ENCODE results near the gene SPATA2. TPM values are rescaled to one million over a fixed set of nuclear protein-coding genes. Genes with fewer than 3 reads are reported as not detected.

SPATA2 gene
- total and polyA plus RNA-seq, 2 of the 13 experiments (the other 11 are each of a cell fraction or from before 2014, with no cell fraction given) = 3.2 to 8.7 TPM

GRCh38 chr20:49916146-49917002 is 1.0 kb upstream of the SPATA2 start (continued):
- TF ChIP-seq EP300 (IDR thresholded peaks at IDR 0.05; ENCODE audit: low read depth in 2 of 2, low read length in 2 of 2) = peak; percentile 93 to 97; a peak in 3 of 4 replicates
- peak; percentile 96 for TF ChIP-seq EP300 (CRISPR knock-in tag; IDR thresholded peaks at IDR 0.05; ENCODE audit: borderline replicate concordance)
- TF ChIP-seq ZNF619 (CRISPR knock-in tag; IDR thresholded peaks at IDR 0.05) = peak; percentile 77; the same call in 1 of the 2 replicates
- TF ChIP-seq, protein P1, sequence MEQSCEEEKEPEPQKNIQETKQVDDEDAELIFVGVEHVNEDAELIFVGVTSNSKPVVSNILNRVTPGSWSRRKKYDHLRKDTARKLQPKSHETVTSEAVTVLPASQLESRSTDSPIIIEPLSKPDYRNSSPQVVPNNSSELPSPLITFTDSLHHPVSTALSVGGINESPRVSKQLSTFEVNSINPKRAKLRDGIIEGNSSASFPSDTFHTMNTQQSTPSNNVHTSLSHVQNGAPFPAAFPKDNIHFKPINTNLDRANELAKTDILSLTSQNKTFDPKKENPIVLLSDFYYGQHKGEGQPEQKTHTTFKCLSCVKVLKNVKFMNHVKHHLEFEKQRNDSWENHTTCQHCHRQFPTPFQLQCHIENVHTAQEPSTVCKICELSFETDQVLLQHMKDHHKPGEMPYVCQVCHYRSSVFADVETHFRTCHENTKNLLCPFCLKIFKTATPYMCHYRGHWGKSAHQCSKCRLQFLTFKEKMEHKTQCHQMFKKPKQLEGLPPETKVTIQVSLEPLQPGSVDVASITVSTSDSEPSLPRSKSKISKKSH (CRISPR knock-in tag; IDR thresholded peaks at IDR 0.05; ENCODE audit: borderline replicate concordance) = no peak
- no peak for TF ChIP-seq SMARCE1 (IDR thresholded peaks at IDR 0.05; ENCODE audit: borderline replicate concordance)
- no peak for TF ChIP-seq MLLT10 (CRISPR knock-in tag; IDR thresholded peaks at IDR 0.05)
- peak; percentile 54; the same call in 1 of the 2 replicates for TF ChIP-seq ZNF547 (CRISPR knock-in tag; IDR thresholded peaks at IDR 0.05)
- 0 out of 2 replicates have a peak, but pooled peaks have one; percentile 15 for TF ChIP-seq KAT2B (IDR thresholded peaks at IDR 0.05; ENCODE audit: borderline replicate concordance, low read depth, low read length)
- TF ChIP-seq, protein P2, sequence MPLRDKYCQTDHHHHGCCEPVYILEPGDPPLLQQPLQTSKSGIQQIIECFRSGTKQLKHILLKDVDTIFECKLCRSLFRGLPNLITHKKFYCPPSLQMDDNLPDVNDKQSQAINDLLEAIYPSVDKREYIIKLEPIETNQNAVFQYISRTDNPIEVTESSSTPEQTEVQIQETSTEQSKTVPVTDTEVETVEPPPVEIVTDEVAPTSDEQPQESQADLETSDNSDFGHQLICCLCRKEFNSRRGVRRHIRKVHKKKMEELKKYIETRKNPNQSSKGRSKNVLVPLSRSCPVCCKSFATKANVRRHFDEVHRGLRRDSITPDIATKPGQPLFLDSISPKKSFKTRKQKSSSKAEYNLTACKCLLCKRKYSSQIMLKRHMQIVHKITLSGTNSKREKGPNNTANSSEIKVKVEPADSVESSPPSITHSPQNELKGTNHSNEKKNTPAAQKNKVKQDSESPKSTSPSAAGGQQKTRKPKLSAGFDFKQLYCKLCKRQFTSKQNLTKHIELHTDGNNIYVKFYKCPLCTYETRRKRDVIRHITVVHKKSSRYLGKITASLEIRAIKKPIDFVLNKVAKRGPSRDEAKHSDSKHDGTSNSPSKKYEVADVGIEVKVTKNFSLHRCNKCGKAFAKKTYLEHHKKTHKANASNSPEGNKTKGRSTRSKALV (CRISPR knock-in tag; IDR thresholded peaks at IDR 0.05) = peak; percentile 73; the same call in 1 of the 2 replicates
- TF ChIP-seq, protein P3, sequence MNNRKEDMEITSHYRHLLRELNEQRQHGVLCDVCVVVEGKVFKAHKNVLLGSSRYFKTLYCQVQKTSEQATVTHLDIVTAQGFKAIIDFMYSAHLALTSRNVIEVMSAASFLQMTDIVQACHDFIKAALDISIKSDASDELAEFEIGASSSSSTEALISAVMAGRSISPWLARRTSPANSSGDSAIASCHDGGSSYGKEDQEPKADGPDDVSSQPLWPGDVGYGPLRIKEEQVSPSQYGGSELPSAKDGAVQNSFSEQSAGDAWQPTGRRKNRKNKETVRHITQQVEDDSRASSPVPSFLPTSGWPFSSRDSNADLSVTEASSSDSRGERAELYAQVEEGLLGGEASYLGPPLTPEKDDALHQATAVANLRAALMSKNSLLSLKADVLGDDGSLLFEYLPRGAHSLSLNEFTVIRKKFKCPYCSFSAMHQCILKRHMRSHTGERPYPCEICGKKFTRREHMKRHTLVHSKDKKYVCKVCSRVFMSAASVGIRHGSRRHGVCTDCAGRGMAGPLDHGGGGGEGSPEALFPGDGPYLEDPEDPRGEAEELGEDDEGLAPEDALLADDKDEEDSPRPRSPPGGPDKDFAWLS (CRISPR knock-in tag; IDR thresholded peaks at IDR 0.05; ENCODE audit: borderline replicate concordance) = no peak
- no peak for TF ChIP-seq PREB (CRISPR knock-in tag; IDR thresholded peaks at IDR 0.05)
- no peak; the same call in 1 of the 2 replicates for TF ChIP-seq HOXA5 (CRISPR knock-in tag; IDR thresholded peaks at IDR 0.05)
- no peak for TF ChIP-seq MED13 (CRISPR knock-in tag; IDR thresholded peaks at IDR 0.05)
- TF ChIP-seq ATF1 (CRISPR knock-in tag; IDR thresholded peaks at IDR 0.05) = no peak
- 0 out of 2 replicates have a peak, but pooled peaks have one; percentile 82 for TF ChIP-seq CENPBD1 (CRISPR knock-in tag; IDR thresholded peaks at IDR 0.05; ENCODE audit: borderline replicate concordance, low read depth)
- TF ChIP-seq, protein P4, sequence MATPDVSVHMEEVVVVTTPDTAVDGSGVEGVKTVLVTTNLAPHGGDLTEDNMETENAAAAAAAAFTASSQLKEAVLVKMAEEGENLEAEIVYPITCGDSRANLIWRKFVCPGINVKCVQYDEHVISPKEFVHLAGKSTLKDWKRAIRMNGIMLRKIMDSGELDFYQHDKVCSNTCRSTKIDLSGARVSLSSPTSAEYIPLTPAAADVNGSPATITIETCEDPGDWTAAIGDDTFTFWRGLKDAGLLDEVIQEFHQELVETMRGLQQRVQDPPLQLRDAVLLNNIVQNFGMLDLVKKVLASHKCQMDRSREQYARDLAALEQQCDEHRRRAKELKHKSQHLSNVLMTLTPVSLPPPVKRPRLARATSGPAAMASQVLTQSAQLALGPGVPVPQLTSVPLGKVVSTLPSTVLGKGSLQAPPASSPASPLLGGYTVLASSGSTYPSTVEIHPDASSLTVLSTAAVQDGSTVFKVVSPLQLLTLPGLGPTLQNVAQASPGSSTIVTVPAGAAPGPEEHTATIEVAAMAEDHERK (CRISPR knock-in tag; IDR thresholded peaks at IDR 0.05; ENCODE audit: low read depth) = no peak
- TF ChIP-seq TCF7 (IDR thresholded peaks at IDR 0.05; ENCODE audit: low read depth) = peak; percentile 55
- TF ChIP-seq, protein P5, sequence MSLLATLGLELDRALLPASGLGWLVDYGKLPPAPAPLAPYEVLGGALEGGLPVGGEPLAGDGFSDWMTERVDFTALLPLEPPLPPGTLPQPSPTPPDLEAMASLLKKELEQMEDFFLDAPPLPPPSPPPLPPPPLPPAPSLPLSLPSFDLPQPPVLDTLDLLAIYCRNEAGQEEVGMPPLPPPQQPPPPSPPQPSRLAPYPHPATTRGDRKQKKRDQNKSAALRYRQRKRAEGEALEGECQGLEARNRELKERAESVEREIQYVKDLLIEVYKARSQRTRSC (CRISPR knock-in tag; IDR thresholded peaks at IDR 0.05; ENCODE audit: low read depth) = peak; percentile 63; the same call in 1 of the 2 replicates
- TF ChIP-seq ZNF746 (CRISPR knock-in tag; IDR thresholded peaks at IDR 0.05) = peak; percentile 22; the same call in 1 of the 2 replicates

All from HepG2 (cell line).